ENCODE measurements around the gene LHFPL6. TPM values are rescaled to one million over a fixed set of nuclear protein-coding genes. Genes with fewer than 3 reads are reported as not detected.

LHFPL6 gene
- total and polyA plus RNA-seq, 10 of the 15 experiments (the other 5 are each of a cell fraction or from before 2014, with no cell fraction given) = 0.11 to 4.6 (median 0.41) TPM

- H3K27me3 ChIP-seq (replicated peaks in 1 of 2; ENCODE audit: control insufficient read depth in 2 of 2, insufficient read depth in 2 of 2, low read length in 1 of 2) = no peaks in the 10 kb centered on the region
- no peaks in the 10 kb centered on the region for H3K36me3 ChIP-seq (ENCODE audit: control insufficient read depth in 2 of 2, insufficient read depth in 2 of 2, low read length in 1 of 2)
- no peak for FAIRE-seq
- WGBS (ENCODE audit: insufficient coverage, insufficient replicate concordance, low lambda C conversion rate, missing lambda C conversion rate) = 35% methylated on average over 5 of the region's 5 CpGs
- POLR2A ChIA-PET = no interaction called here
- SMC1A ChIA-PET (ENCODE audit: uncharacterized antibody, unreplicated experiment) = interaction anchor here (1.1 to 1.7 kb wide), 3 partner anchors 9 to 45 kb away, joined by 3 read pairs; no protein-coding TSS in a partner anchor
- no peak overlapping the region for H3K9ac ChIP-seq (ENCODE audit: control insufficient read depth, insufficient read depth, low read length)
- H2AFZ ChIP-seq (ENCODE audit: control insufficient read depth, low read depth, low read length) = no peak overlapping the region
- no peaks in the 10 kb centered on the region for H3K9me3 ChIP-seq (replicated peaks; ENCODE audit: control insufficient read depth, insufficient read depth, low read length)
- no peak for DNase-seq (ENCODE audit: low read depth, low spot score)
- intact Hi-C loops (cut with micrococcal nuclease; ENCODE audit: unreplicated experiment) (no loop called here), in situ Hi-C loops (cut with MboI) (no loop called here)
- CTCF ChIA-PET = no interaction called here
- H3K4me1 ChIP-seq (ENCODE audit: control insufficient read depth, insufficient read depth, low read length) = no peaks in the 10 kb centered on the region
- TF ChIP-seq, protein P1, sequence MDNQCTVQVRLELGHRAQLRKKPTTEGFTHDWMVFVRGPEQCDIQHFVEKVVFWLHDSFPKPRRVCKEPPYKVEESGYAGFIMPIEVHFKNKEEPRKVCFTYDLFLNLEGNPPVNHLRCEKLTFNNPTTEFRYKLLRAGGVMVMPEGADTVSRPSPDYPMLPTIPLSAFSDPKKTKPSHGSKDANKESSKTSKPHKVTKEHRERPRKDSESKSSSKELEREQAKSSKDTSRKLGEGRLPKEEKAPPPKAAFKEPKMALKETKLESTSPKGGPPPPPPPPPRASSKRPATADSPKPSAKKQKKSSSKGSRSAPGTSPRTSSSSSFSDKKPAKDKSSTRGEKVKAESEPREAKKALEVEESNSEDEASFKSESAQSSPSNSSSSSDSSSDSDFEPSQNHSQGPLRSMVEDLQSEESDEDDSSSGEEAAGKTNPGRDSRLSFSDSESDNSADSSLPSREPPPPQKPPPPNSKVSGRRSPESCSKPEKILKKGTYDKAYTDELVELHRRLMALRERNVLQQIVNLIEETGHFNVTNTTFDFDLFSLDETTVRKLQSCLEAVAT (IDR thresholded peaks at IDR 0.05) = no peak
- TF ChIP-seq GATAD2B (conservative IDR thresholded peaks at IDR 0.05; ENCODE audit: low read depth) (no peak), HCFC1 (IDR thresholded peaks at IDR 0.05; ENCODE audit: low read length) (no peak), RFX5 (IDR thresholded peaks at IDR 0.05; ENCODE audit: low read depth, low read length) (no peak), HDAC6 (IDR thresholded peaks at IDR 0.05; ENCODE audit: unreplicated experiment) (no peak), YY1 (IDR thresholded peaks at IDR 0.05; ENCODE audit: low read depth, low read length) (no peak), E4F1 (IDR thresholded peaks at IDR 0.05; ENCODE audit: borderline replicate concordance, partially characterized antibody) (no peak), SPI1 (IDR thresholded peaks at IDR 0.05; ENCODE audit: borderline replicate concordance, insufficient read depth, low read depth, low read length) (no peak), FOS (IDR thresholded peaks at IDR 0.05; ENCODE audit: borderline replicate concordance, extremely low read depth, insufficient read length) (no peak), MEF2B (IDR thresholded peaks at IDR 0.05; ENCODE audit: partially characterized antibody, poor library complexity, severe bottlenecking) (no peak), DPF2 (IDR thresholded peaks at IDR 0.05) (no peak), HDAC2 (IDR thresholded peaks at IDR 0.05) (no peak), SIX5 (IDR thresholded peaks at IDR 0.05; ENCODE audit: low read depth, low read length, severe bottlenecking) (no peak), TCF12 (IDR thresholded peaks at IDR 0.05; ENCODE audit: low read depth, low read length) (no peak), TAF1 (IDR thresholded peaks at IDR 0.05; ENCODE audit: borderline replicate concordance, low read depth, low read length) (no peak), BRCA1 (IDR thresholded peaks at IDR 0.05; ENCODE audit: low read depth, low read length) (no peak), RCOR1 (conservative IDR thresholded peaks at IDR 0.05; ENCODE audit: low read depth, low read length) (no peak), BACH1 (IDR thresholded peaks at IDR 0.05; ENCODE audit: borderline replicate concordance) (no peak), POU2F2 (IDR thresholded peaks at IDR 0.05; ENCODE audit: borderline replicate concordance, low read depth, low read length) (no peak)
- TF ChIP-seq, protein P2, sequence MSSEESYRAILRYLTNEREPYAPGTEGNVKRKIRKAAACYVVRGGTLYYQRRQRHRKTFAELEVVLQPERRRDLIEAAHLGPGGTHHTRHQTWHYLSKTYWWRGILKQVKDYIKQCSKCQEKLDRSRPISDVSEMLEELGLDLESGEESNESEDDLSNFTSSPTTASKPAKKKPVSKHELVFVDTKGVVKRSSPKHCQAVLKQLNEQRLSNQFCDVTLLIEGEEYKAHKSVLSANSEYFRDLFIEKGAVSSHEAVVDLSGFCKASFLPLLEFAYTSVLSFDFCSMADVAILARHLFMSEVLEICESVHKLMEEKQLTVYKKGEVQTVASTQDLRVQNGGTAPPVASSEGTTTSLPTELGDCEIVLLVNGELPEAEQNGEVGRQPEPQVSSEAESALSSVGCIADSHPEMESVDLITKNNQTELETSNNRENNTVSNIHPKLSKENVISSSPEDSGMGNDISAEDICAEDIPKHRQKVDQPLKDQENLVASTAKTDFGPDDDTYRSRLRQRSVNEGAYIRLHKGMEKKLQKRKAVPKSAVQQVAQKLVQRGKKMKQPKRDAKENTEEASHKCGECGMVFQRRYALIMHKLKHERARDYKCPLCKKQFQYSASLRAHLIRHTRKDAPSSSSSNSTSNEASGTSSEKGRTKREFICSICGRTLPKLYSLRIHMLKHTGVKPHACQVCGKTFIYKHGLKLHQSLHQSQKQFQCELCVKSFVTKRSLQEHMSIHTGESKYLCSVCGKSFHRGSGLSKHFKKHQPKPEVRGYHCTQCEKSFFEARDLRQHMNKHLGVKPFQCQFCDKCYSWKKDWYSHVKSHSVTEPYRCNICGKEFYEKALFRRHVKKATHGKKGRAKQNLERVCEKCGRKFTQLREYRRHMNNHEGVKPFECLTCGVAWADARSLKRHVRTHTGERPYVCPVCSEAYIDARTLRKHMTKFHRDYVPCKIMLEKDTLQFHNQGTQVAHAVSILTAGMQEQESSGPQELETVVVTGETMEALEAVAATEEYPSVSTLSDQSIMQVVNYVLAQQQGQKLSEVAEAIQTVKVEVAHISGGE (CRISPR knock-in tag; IDR thresholded peaks at IDR 0.05) = no peak
- no peaks in the 10 kb centered on the region for H3K79me2 ChIP-seq (ENCODE audit: control insufficient read depth, insufficient read depth, low read length)
- RAD21 ChIA-PET (ENCODE audit: unreplicated experiment) = no interaction called here
- H4K20me1 ChIP-seq (ENCODE audit: control insufficient read depth, insufficient read depth) = no peaks in the 10 kb centered on the region
- no peak overlapping the region for H3K4me2 ChIP-seq (ENCODE audit: control insufficient read depth, insufficient read depth)
- H3K27ac ChIP-seq (ENCODE audit: control insufficient read depth, insufficient read depth) = no peak overlapping the region
- no peak for ATAC-seq
- no peak overlapping the region for H3K4me3 ChIP-seq
- BruUV-seq (replicated peaks) = no TSS peak
Measured at GRCh38 chr13:39389013-39389412, 214.0 kb downstream of the LHFPL6 start.
